Ascending aorta (tissue), 2 donors: ENCODE data around the gene LSM12. TPM values are rescaled to one million over a fixed set of nuclear protein-coding genes. Genes with fewer than 3 reads are reported as not detected.

Source experiments
- DNase-seq, 2 donors: peaks; one replicate each; pipeline ENCODE4 v3.0.0-alpha.2; 2019; ENCODE audit warnings: low spot score in 2 of 2
- H3K27ac ChIP-seq, 2 donors: fragments of 200-600 bp; sonication (generic); one replicate each; pipeline ENCODE4 v1.5.1; 2016 to 2017; ENCODE audit warnings: mild to moderate bottlenecking in 1 of 2
- H3K27me3 ChIP-seq: fragments of 200-600 bp; sonication (generic); one replicate; pipeline ENCODE4 v1.5.1; 2017
- H3K36me3 ChIP-seq, 2 donors: fragments of 200-600 bp; sonication (generic); one replicate each; pipeline ENCODE4 v1.5.1; 2016
- H3K4me1 ChIP-seq, 2 donors: fragments of 200-600 bp; sonication (generic); one replicate each; pipeline ENCODE4 v1.5.1; 2016 to 2017; ENCODE audit warnings: mild to moderate bottlenecking in 1 of 2
- H3K4me3 ChIP-seq, 2 donors: fragments of 200-600 bp; sonication (generic); one replicate each; pipeline ENCODE4 v1.5.1; 2016 to 2017; ENCODE audit warnings: mild to moderate bottlenecking in 1 of 2
- H3K9me3 ChIP-seq, 2 donors: fragments of 200-600 bp; sonication (generic); one replicate each; pipeline ENCODE4 v1.5.1; 2016
- intact Hi-C: fragments of 100-400 bp; cut with DNase I; formaldehyde crosslinking; loops from one replicate; pipeline ENCODE4 v1.15.1; 2023
- total RNA-seq: library from RNA; depleted of rRNA; stranded (reverse); fragments of >200 nt; gene quantifications from one replicate; pipeline ENCODE4 v1.1.0, GENCODE V29; 2016
- TF ChIP-seq, protein P1 (sequence below), 3 experiments: fragments of 200-600 bp in 2 of 3; fragments of 450-650 bp in 1 of 3; sonication (generic) in 2 of 3; IDR thresholded peaks; one replicate each; pipeline ENCODE4 v1.5.1; 2016 to 2019; ENCODE audit warnings: antibody characterized with exemption in 3 of 3, mild to moderate bottlenecking in 1 of 3, moderate library complexity in 1 of 3

The LSM12 gene
- total RNA-seq, 1 donor from 2014 or later = 12.5 TPM

DNA sequence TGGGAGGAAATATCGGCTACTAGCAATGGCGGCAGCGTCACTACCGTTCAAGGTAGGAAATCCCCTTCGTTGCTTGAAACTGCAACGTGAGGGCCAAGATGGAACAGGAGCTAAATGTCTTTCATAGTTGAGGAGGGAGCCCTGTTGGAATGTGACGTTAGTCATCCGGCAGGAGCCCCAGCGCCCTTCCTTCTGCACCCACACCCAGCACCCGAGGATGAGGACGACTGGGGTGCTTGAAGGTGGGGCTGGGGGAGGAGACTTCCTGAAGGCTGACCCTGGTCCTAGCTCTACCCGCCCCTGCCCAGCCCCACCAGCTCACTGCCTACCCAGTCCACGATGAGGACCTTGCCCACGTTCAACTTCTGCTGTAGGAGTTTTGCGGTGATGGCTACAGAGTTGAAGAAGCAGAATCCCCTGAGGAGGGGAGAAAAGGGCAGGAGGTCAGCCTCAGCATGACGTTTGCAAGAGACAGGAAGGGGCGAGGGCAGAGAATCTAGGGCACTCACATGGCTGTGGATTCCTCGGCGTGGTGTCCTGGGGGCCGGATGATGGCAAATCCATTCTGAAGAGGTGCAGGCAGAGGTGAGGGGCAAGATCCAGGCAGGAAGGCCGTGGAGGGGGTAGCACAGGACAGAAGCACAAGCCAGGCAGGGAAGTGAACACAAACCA, 15.9 kb upstream of the LSM12 start:
- TF ChIP-seq, protein P1, sequence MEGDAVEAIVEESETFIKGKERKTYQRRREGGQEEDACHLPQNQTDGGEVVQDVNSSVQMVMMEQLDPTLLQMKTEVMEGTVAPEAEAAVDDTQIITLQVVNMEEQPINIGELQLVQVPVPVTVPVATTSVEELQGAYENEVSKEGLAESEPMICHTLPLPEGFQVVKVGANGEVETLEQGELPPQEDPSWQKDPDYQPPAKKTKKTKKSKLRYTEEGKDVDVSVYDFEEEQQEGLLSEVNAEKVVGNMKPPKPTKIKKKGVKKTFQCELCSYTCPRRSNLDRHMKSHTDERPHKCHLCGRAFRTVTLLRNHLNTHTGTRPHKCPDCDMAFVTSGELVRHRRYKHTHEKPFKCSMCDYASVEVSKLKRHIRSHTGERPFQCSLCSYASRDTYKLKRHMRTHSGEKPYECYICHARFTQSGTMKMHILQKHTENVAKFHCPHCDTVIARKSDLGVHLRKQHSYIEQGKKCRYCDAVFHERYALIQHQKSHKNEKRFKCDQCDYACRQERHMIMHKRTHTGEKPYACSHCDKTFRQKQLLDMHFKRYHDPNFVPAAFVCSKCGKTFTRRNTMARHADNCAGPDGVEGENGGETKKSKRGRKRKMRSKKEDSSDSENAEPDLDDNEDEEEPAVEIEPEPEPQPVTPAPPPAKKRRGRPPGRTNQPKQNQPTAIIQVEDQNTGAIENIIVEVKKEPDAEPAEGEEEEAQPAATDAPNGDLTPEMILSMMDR (IDR thresholded peaks at IDR 0.05) = no peak
- no peaks in the 10 kb centered on the region for H3K9me3 ChIP-seq
- intact Hi-C loops = no loop called here
- no peaks in the 10 kb centered on the region for H3K27me3 ChIP-seq
- no peak overlapping the region for H3K4me3 ChIP-seq
- H3K36me3 ChIP-seq = peaks cover 82 to 96% of the 10 kb centered on the region in 2 donors
- H3K27ac ChIP-seq = peak overlapping the region; percentile 2 to 31
- no peak for DNase-seq
- H3K4me1 ChIP-seq = no peaks in the 10 kb centered on the region

DNA sequence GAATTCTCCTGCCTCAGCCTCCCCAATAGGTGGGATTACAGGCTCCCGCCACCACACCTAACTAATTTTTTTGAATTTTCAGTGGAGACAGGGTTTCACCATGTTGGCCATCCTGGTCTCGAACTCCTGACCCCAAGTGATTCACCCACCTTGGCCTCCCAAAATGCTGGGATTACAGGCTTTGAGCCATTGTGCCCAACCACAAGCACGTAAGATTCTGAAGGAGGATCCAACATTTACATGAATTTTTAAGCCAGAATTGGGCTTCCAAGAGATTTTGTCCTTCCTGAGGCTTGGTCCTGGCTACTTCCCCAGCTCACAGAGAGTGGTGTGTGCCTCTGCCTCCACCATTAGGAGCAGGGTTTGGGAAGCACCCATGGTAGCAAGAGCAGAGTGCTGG, 15.2 kb upstream of the LSM12 start:
- H3K27ac ChIP-seq = peak overlapping the region; percentile 2 to 31
- peaks cover 82 to 98% of the 10 kb centered on the region in 2 donors for H3K36me3 ChIP-seq
- H3K9me3 ChIP-seq = no peaks in the 10 kb centered on the region
- H3K4me1 ChIP-seq = no peaks in the 10 kb centered on the region
- no peak for DNase-seq
- intact Hi-C loops = no loop called here
- H3K4me3 ChIP-seq = no peak overlapping the region
- no peaks in the 10 kb centered on the region for H3K27me3 ChIP-seq
- TF ChIP-seq, protein P1 (IDR thresholded peaks at IDR 0.05) = no peak

DNA sequence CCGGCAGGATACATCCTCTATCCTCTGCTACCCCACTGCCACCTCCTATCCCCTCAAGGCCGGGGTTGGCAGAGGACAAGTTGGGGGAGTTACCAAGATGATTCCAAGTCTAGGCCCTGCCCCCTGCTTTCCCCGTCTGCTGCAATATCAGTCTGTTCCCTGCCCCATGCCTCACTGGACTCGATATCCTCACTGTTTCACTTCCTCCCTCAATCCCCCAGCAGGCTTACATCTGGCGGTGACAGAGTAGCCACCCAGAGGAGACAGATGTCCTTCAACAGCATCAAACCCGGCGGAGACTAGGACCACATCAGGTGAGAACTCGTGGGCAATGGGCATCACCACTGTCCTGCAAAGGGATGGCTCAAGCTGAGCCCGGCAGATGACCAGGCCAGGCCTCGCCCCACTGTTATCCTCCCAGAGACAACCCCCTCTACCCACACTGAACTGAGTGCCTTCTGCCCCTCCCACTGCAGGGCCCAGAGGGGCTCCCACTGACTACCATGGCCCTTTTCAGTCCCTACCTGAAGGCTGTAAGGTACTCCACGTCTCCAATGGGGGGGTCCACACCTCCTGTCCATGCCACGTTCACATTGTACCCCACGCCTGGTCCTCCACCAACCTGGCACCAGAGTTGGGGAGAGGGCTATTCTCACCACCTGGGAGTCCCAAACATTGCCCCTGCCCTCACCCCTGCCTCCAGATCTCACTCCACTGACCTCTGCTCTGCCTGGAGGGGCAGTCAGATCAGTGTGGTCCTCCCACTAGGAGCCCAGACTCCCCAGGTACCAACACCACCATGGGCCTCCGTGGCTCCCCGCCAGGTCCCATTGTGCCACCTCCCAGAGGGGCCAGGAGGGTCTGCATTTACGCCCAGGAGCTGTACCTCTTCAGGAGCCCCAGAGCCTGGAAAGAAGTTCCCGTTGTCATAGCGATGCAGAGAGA, 13.7 kb upstream of the LSM12 start:
- intact Hi-C loops = no loop called here
- DNase-seq = no peak

DNA sequence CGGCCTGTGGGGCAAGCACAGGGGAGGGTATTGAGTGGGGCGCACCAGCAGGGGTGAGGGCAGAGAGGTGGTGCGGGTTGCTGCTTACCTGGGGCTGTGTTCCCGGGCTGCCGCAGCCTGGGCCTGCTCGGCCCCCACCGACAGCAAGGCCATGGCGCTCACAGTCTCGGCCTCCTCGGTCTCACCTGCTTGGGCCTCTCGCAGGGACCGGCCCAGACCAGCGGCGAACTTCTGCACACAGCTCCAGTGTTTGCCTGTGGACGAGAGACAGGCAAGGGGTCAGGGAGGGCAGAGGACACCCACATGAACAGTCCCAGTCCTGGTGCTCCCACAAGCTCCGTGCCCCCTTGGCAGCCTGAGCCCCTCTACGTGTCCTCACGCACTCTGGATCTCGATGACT, 11.9 kb upstream of the LSM12 start:
- Histone ChIP-seq H3K9me3 (no peaks in the 10 kb centered on the region), H3K27me3 (no peaks in the 10 kb centered on the region), H3K4me1 (no peaks in the 10 kb centered on the region), H3K4me3 (no peak overlapping the region), H3K36me3 (peaks cover 60 to 91% of the 10 kb centered on the region in 2 donors), H3K27ac (no peak overlapping the region)
- DNase-seq = no peak
- intact Hi-C loops = no loop called here
- TF ChIP-seq, protein P1 (IDR thresholded peaks at IDR 0.05) = no peak

More for the DNA sequence above, 13.7 kb upstream of the LSM12 start:
- Histone ChIP-seq H3K27me3 (no peaks in the 10 kb centered on the region), H3K4me3 (no peak overlapping the region), H3K36me3 (peaks cover 77 to 99% of the 10 kb centered on the region in 2 donors), H3K4me1 (no peaks in the 10 kb centered on the region), H3K27ac (no peak overlapping the region), H3K9me3 (no peaks in the 10 kb centered on the region)
- TF ChIP-seq, protein P1 (IDR thresholded peaks at IDR 0.05) = no peak

DNA sequence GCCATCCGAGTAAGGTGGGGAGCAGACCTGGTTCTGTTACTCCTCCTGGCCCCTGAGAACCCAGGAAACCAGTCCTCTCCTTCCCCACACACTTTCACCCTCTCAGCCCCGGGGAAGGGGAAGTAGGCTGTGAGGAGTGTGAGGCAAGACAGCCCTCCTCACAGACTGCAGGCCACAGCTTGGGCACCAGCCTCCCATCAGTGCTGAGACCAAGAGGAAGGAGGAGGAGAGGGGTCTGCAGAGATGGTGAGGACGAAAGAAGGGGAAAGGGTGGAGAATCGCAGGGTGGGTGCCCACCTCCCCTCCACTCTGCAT, 11.1 kb upstream of the LSM12 start:
- H3K9me3 ChIP-seq = no peaks in the 10 kb centered on the region
- intact Hi-C loops = no loop called here
- DNase-seq = no peak
- H3K27me3 ChIP-seq = no peaks in the 10 kb centered on the region
- TF ChIP-seq, protein P1 (IDR thresholded peaks at IDR 0.05) = no peak
- no peak overlapping the region for H3K27ac ChIP-seq
- H3K36me3 ChIP-seq = peaks cover 51 to 83% of the 10 kb centered on the region in 2 donors
- peaks cover 0 to 5% of the 10 kb centered on the region in 2 donors for H3K4me1 ChIP-seq
- no peak overlapping the region for H3K4me3 ChIP-seq
